ENCODE data around the gene BABAM2.

- TF ChIP-seq CTCF (IDR thresholded peaks at IDR 0.05) (no peak), POLR2A (IDR thresholded peaks at IDR 0.05) (no peak)
Measured at GRCh38 chr2:27912512-27912911, 22.0 kb downstream of the BABAM2 start.

Measured in Peyer's patch (tissue), 4 donors.